ENCODE data around the gene ZP3.
A peak's percentile ranks its signal among the peaks of the same experiment; 100 is the strongest.
"Not testable (repeated sequence)": the region's sequence is repeated elsewhere in the genome, so short reads cannot be mapped to it uniquely, and the experiment has no call there.

The ZP3 gene

GRCh38 chr7:76425156-76425555 is 406 bp downstream of the ZP3 start:
- Histone ChIP-seq H3K79me2 (ENCODE audit: low read length) (no peaks in the 10 kb centered on the region), H3K27me3 (replicated peaks; ENCODE audit: insufficient read depth, low read length) (no peaks in the 10 kb centered on the region), H3K27ac (ENCODE audit: low read length) (peak overlapping the region; percentile 58; the same call in 1 of the 2 replicates), H3K4me2 (ENCODE audit: low read depth, low read length) (peak overlapping the region; percentile 24; the same call in 1 of the 2 replicates), H3K4me3 (ENCODE audit: low read length) (no peak overlapping the region), H3K9me2 (replicated peaks; ENCODE audit: insufficient read depth, low read length) (no peaks in the 10 kb centered on the region), H3K36me3 (replicated peaks; ENCODE audit: insufficient read depth, low read length) (no peaks in the 10 kb centered on the region), H3K4me1 (ENCODE audit: low read length) (peaks cover 20% of the 10 kb centered on the region), H2AFZ (ENCODE audit: low read length) (no peak overlapping the region), H3F3A (ENCODE audit: insufficient read depth, low read length) (peaks cover 12% of the 10 kb centered on the region), H4K20me1 (ENCODE audit: insufficient read depth, low read length) (no peaks in the 10 kb centered on the region), H3K9me3 (replicated peaks; ENCODE audit: insufficient read depth, low read length) (no peaks in the 10 kb centered on the region), H3K9ac (ENCODE audit: low read length) (no peak overlapping the region)
- no peak for DNase-seq
- no peak for TF ChIP-seq EZH2phosphoT487 (IDR thresholded peaks at IDR 0.05; ENCODE audit: low read length)
- no peak for TF ChIP-seq EZH2 (optimal IDR thresholded peaks at IDR 0.05; ENCODE audit: low read depth, low read length)
- TF ChIP-seq CTCF (IDR thresholded peaks at IDR 0.05; ENCODE audit: low read length) = no peak

- not testable (repeated sequence) for H3K27me3 ChIP-seq (replicated peaks; ENCODE audit: insufficient read depth, low read length); H3K9me2 ChIP-seq (replicated peaks; ENCODE audit: insufficient read depth, low read length); DNase-seq; H3K9ac ChIP-seq (ENCODE audit: low read length); H3K4me3 ChIP-seq (ENCODE audit: low read length); H3K9me3 ChIP-seq (replicated peaks; ENCODE audit: insufficient read depth, low read length); H2AFZ ChIP-seq (ENCODE audit: low read length); H4K20me1 ChIP-seq (ENCODE audit: insufficient read depth, low read length); H3K36me3 ChIP-seq (replicated peaks; ENCODE audit: insufficient read depth, low read length); H3K27ac ChIP-seq (ENCODE audit: low read length); H3K79me2 ChIP-seq (ENCODE audit: low read length)
- Histone ChIP-seq H3K4me1 (ENCODE audit: low read length) (peaks cover 20% of the 10 kb centered on the region), H3F3A (ENCODE audit: insufficient read depth, low read length) (peaks cover 12% of the 10 kb centered on the region), H3K4me2 (ENCODE audit: low read depth, low read length) (peak overlapping the region; percentile 24; the same call in 1 of the 2 replicates)
These were observed 808 bp downstream of the ZP3 start for GRCh38 chr7:76425558-76425957.

- Histone ChIP-seq H3K27me3 (replicated peaks; ENCODE audit: insufficient read depth, low read length) (no peaks in the 10 kb centered on the region), H3K4me3 (ENCODE audit: low read length) (no peak overlapping the region), H3K9me2 (replicated peaks; ENCODE audit: insufficient read depth, low read length) (no peaks in the 10 kb centered on the region), H3K79me2 (ENCODE audit: low read length) (no peaks in the 10 kb centered on the region), H3K27ac (ENCODE audit: low read length) (no peak overlapping the region), H3K4me1 (ENCODE audit: low read length) (peaks cover 20% of the 10 kb centered on the region), H3K9me3 (replicated peaks; ENCODE audit: insufficient read depth, low read length) (no peaks in the 10 kb centered on the region), H3K4me2 (ENCODE audit: low read depth, low read length) (no peak overlapping the region), H3K9ac (ENCODE audit: low read length) (no peak overlapping the region), H2AFZ (ENCODE audit: low read length) (no peak overlapping the region), H3F3A (ENCODE audit: insufficient read depth, low read length) (peaks cover 12% of the 10 kb centered on the region), H4K20me1 (ENCODE audit: insufficient read depth, low read length) (no peaks in the 10 kb centered on the region), H3K36me3 (replicated peaks; ENCODE audit: insufficient read depth, low read length) (no peaks in the 10 kb centered on the region)
- TF ChIP-seq EZH2 (optimal IDR thresholded peaks at IDR 0.05; ENCODE audit: low read depth, low read length) (no peak), EZH2phosphoT487 (IDR thresholded peaks at IDR 0.05; ENCODE audit: low read length) (no peak), CTCF (IDR thresholded peaks at IDR 0.05; ENCODE audit: low read length) (no peak)
- no peak for DNase-seq
These were observed 1.5 kb downstream of the ZP3 start for GRCh38 chr7:76426246-76426645.

GRCh38 chr7:76427635-76428034 is 2.9 kb downstream of the ZP3 start:
- Histone ChIP-seq H4K20me1 (ENCODE audit: insufficient read depth, low read length) (no peaks in the 10 kb centered on the region), H3K36me3 (replicated peaks; ENCODE audit: insufficient read depth, low read length) (no peaks in the 10 kb centered on the region), H3K27ac (ENCODE audit: low read length) (no peak overlapping the region), H3K79me2 (ENCODE audit: low read length) (no peaks in the 10 kb centered on the region), H3K9me2 (replicated peaks; ENCODE audit: insufficient read depth, low read length) (no peaks in the 10 kb centered on the region), H3K27me3 (replicated peaks; ENCODE audit: insufficient read depth, low read length) (no peaks in the 10 kb centered on the region), H3K9ac (ENCODE audit: low read length) (no peak overlapping the region), H3K4me2 (ENCODE audit: low read depth, low read length) (no peak overlapping the region), H3K9me3 (replicated peaks; ENCODE audit: insufficient read depth, low read length) (no peaks in the 10 kb centered on the region), H3F3A (ENCODE audit: insufficient read depth, low read length) (peaks cover 12% of the 10 kb centered on the region), H3K4me1 (ENCODE audit: low read length) (peaks cover 20% of the 10 kb centered on the region), H3K4me3 (ENCODE audit: low read length) (no peak overlapping the region), H2AFZ (ENCODE audit: low read length) (no peak overlapping the region)
- TF ChIP-seq EZH2phosphoT487 (IDR thresholded peaks at IDR 0.05; ENCODE audit: low read length) (no peak), EZH2 (optimal IDR thresholded peaks at IDR 0.05; ENCODE audit: low read depth, low read length) (no peak), CTCF (IDR thresholded peaks at IDR 0.05; ENCODE audit: low read length) (no peak)
- DNase-seq = no peak

Measured in MM.1S (cell line).